Endothelial cell of umbilical vein (primary cell): ENCODE results near the gene NRXN3. TPM values are rescaled to one million over a fixed set of nuclear protein-coding genes. Genes with fewer than 3 reads are reported as not detected.

Experiments
- BruUV-seq: library from RNA; stranded (reverse); fragments of 400-500 nt; replicated peaks from 2 replicates; lab custom pipeline; 2021; lab: Mats Ljungman, UMichigan
- CTCF ChIA-PET: fragments of 300-600, 350-600 bp; sonication (Branson Sonifier 250); formaldehyde crosslinking; loops from one replicate; lab custom pipeline; 2021; ENCODE audit warnings: antibody characterized with exemption, inconsistent platforms; lab: Charles Lee
- POLR2A ChIA-PET: fragments of 300-600, 350-600 bp; sonication (Branson Sonifier 250); formaldehyde crosslinking; loops from one replicate; lab custom pipeline; 2021; ENCODE audit warnings: antibody characterized with exemption, inconsistent platforms; lab: Charles Lee
- DNase-seq: peaks from one replicate; pipeline ENCODE4 v3.0.0-alpha.2; 2011; ENCODE audit warnings: low read depth, low spot score
- FAIRE-seq: peaks from 2 replicates; lab custom pipeline; 2011; peaks lifted over from hg19 to GRCh38; lab: Jason Lieb, UNC
- H2AFZ ChIP-seq: 2 replicates; pipeline ENCODE4 v1.6.0; 2012; ENCODE audit warnings: low read depth, low read length, control low read depth, inconsistent platforms
- H3K27ac ChIP-seq: 2 replicates; pipeline ENCODE4 v1.5.1; 2011; ENCODE audit warnings: low read depth, mild to moderate bottlenecking, control low read depth, low read length, moderate library complexity; ENCODE audit not compliant: insufficient read depth
- H3K27me3 ChIP-seq, 2 experiments: 2 replicates each; pipeline versions ENCODE4 v1.6.0 to v1.6.1; 2011; ENCODE audit warnings: low read length in 2 of 2, mixed read lengths in 1 of 2; ENCODE audit not compliant: control insufficient read depth in 2 of 2, insufficient read depth in 2 of 2
- H3K36me3 ChIP-seq, 2 experiments: 2 replicates in 1 of 2; 3 replicates in 1 of 2; pipeline ENCODE4 v1.5.1; 2011; ENCODE audit warnings: low read length in 2 of 2, mild to moderate bottlenecking in 1 of 2, moderate library complexity in 1 of 2; ENCODE audit not compliant: control insufficient read depth in 2 of 2, insufficient read depth in 2 of 2; ENCODE audit errors: extremely low read depth in 1 of 2
- H3K4me1 ChIP-seq: 3 replicates; pipeline ENCODE4 v1.5.1; 2011; ENCODE audit warnings: mild to moderate bottlenecking, low read length; ENCODE audit not compliant: control insufficient read depth, insufficient read depth; ENCODE audit errors: extremely low read depth
- H3K4me2 ChIP-seq: 2 replicates; pipeline ENCODE4 v1.6.1; 2011; ENCODE audit warnings: low read length, control low read depth, mixed read lengths; ENCODE audit not compliant: insufficient read depth
- H3K4me3 ChIP-seq, 3 experiments: fragments of 200-600 bp in 1 of 3; sonication (generic), shearing (Covaris generic) in 1 of 3; replicated peaks in 1 of 3; 2 replicates each; pipeline ENCODE4 v1.5.1; 2011 to 2016; ENCODE audit warnings: control low read depth in 3 of 3, low read length in 3 of 3, mild to moderate bottlenecking in 2 of 3, inconsistent platforms in 1 of 3, low read depth in 1 of 3, moderate library complexity in 1 of 3; ENCODE audit not compliant: insufficient read depth in 1 of 3
- H3K79me2 ChIP-seq: 2 replicates; pipeline ENCODE4 v1.6.0; 2012; ENCODE audit warnings: low read length, inconsistent platforms; ENCODE audit not compliant: control insufficient read depth, insufficient read depth
- H3K9ac ChIP-seq: replicated peaks from 2 replicates; pipeline ENCODE3; 2011; ENCODE audit warnings: low read length, control low read depth; ENCODE audit not compliant: insufficient read depth; ENCODE audit errors: extremely low read depth
- H3K9me1 ChIP-seq: replicated peaks from 3 replicates; pipeline ENCODE4 v1.6.0; 2011; ENCODE audit warnings: mild to moderate bottlenecking, low read length; ENCODE audit not compliant: control insufficient read depth, insufficient read depth; ENCODE audit errors: extremely low read depth
- H3K9me3 ChIP-seq: replicated peaks from 2 replicates; pipeline ENCODE4 v1.5.1; 2012; ENCODE audit warnings: low read length, inconsistent platforms; ENCODE audit not compliant: control insufficient read depth, insufficient read depth
- H4K20me1 ChIP-seq: replicated peaks from 2 replicates; pipeline ENCODE3; 2011; ENCODE audit warnings: mild to moderate bottlenecking, low read length; ENCODE audit not compliant: control insufficient read depth, insufficient read depth; ENCODE audit errors: extremely low read depth
- EZH2 ChIP-seq: IDR thresholded peaks from 2 replicates; pipeline ENCODE4 v1.6.1; 2012; ENCODE audit warnings: borderline replicate concordance, low read depth, mild to moderate bottlenecking, moderate library complexity, low read length, inconsistent platforms; ENCODE audit not compliant: severe bottlenecking
- FOS ChIP-seq: IDR thresholded peaks from 2 replicates; pipeline ENCODE4 v1.6.1; 2011; ENCODE audit warnings: mild to moderate bottlenecking, low read length, moderate library complexity, borderline replicate concordance; ENCODE audit not compliant: insufficient read depth
- GATA2 ChIP-seq: IDR thresholded peaks from 2 replicates; pipeline ENCODE4 v1.7.0; 2011; ENCODE audit warnings: low read depth, mild to moderate bottlenecking, moderate library complexity, mixed read lengths, low read length; ENCODE audit not compliant: insufficient read length, insufficient read depth
- JUN ChIP-seq: IDR thresholded peaks from 2 replicates; pipeline ENCODE4 v1.6.1; 2011; ENCODE audit warnings: borderline replicate concordance, low read depth; ENCODE audit not compliant: insufficient read length, insufficient read depth
- MYC ChIP-seq: IDR thresholded peaks from one replicate; pipeline ENCODE4 v1.6.1; 2011; ENCODE audit warnings: mild to moderate bottlenecking, low read depth, low read length
- POLR2A ChIP-seq: IDR thresholded peaks from 2 replicates; pipeline ENCODE4 v1.6.1; 2012; ENCODE audit warnings: low read depth, mild to moderate bottlenecking, control low read depth, low read length
- POLR2AphosphoS5 ChIP-seq: IDR thresholded peaks from 2 replicates; pipeline ENCODE4 v1.6.1; 2012; ENCODE audit warnings: low read depth, mild to moderate bottlenecking, control low read depth, low read length, moderate library complexity; ENCODE audit not compliant: insufficient read depth
- dilution Hi-C: fragments of 300-500 bp; cut with MboI; formaldehyde crosslinking; loops from one replicate; pipeline ENCODE4 v1.15.0; 2019; ENCODE audit warnings: low sequenced_read_pairs; ENCODE audit not compliant: extremely low pct_ligation_motif_present
- intact Hi-C: fragments of 100-400 bp; cut with micrococcal nuclease; formaldehyde crosslinking; loops from one replicate; pipeline ENCODE4 v1.10.0; 2022
- polyA plus RNA-seq, 4 experiments: library from polyadenylated mRNA; depleted of rRNA in 3 of 4; stranded (reverse) in 3 of 4; unstranded in 1 of 4; fragments of >200 nt; gene quantifications; 2 replicates each; pipeline versions ENCODE4 v1.2.1 to v1.2.3, GENCODE V29; 2011 to 2012; ENCODE audit warnings: missing spikeins in 1 of 4
- total RNA-seq: library from RNA; stranded (reverse); gene quantifications from 2 replicates; pipeline ENCODE4 v1.2.3, GENCODE V29; 2021
- TF ChIP-seq, protein P1 (sequence below), 2 donors: IDR thresholded peaks; 1 replicate in 1 of 2; 2 replicates in 1 of 2; pipeline ENCODE4 v1.5.1; 2011; ENCODE audit warnings: low read length in 2 of 2, mild to moderate bottlenecking in 2 of 2, moderate library complexity in 2 of 2, control low read depth in 1 of 2, inconsistent platforms in 1 of 2, low read depth in 1 of 2; ENCODE audit not compliant: insufficient read depth in 1 of 2; ENCODE audit errors: extremely low read depth in 1 of 2
- TF ChIP-seq, protein P2 (sequence below): IDR thresholded peaks from 2 replicates; pipeline ENCODE4 v1.6.1; 2011; ENCODE audit not compliant: insufficient read depth, insufficient read length

The NRXN3 gene
- total and polyA plus RNA-seq, 2 donors (not counting 3 experiments of a cell fraction or from before 2014, with no cell fraction given) = 0.72 to 4.2 TPM

- dilution Hi-C loops = no loop called here
- intact Hi-C loops = no loop called here
- no peaks in the 10 kb centered on the region for H3K4me1 ChIP-seq
Observed at GRCh38 chr14:78399316-78399889, 229.2 kb downstream of the NRXN3 start.

More at GRCh38 chr14:78399316-78399889, 229.2 kb downstream of the NRXN3 start:
- H3K9me3 ChIP-seq = peaks cover 2% of the 10 kb centered on the region
- no peak overlapping the region for H3K27ac ChIP-seq
- H3K27me3 ChIP-seq = no peaks in the 10 kb centered on the region
- ChIA-PET POLR2A (no interaction called here), CTCF (no interaction called here)
- no peaks in the 10 kb centered on the region for H3K79me2 ChIP-seq
- TF ChIP-seq EZH2 = no peak
- no peak for TF ChIP-seq FOS
- TF ChIP-seq, protein P1, sequence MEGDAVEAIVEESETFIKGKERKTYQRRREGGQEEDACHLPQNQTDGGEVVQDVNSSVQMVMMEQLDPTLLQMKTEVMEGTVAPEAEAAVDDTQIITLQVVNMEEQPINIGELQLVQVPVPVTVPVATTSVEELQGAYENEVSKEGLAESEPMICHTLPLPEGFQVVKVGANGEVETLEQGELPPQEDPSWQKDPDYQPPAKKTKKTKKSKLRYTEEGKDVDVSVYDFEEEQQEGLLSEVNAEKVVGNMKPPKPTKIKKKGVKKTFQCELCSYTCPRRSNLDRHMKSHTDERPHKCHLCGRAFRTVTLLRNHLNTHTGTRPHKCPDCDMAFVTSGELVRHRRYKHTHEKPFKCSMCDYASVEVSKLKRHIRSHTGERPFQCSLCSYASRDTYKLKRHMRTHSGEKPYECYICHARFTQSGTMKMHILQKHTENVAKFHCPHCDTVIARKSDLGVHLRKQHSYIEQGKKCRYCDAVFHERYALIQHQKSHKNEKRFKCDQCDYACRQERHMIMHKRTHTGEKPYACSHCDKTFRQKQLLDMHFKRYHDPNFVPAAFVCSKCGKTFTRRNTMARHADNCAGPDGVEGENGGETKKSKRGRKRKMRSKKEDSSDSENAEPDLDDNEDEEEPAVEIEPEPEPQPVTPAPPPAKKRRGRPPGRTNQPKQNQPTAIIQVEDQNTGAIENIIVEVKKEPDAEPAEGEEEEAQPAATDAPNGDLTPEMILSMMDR (IDR thresholded peaks at IDR 0.05; ENCODE audit: extremely low read depth in 1 of 2, insufficient read depth in 1 of 2, low read depth in 1 of 2, low read length in 2 of 2) = no peak
- TF ChIP-seq POLR2AphosphoS5 = no peak
- TF ChIP-seq JUN = no peak
- TF ChIP-seq GATA2 = no peak
- TF ChIP-seq, protein P2, sequence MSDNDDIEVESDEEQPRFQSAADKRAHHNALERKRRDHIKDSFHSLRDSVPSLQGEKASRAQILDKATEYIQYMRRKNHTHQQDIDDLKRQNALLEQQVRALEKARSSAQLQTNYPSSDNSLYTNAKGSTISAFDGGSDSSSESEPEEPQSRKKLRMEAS = no peak
- TF ChIP-seq MYC = no peak
- TF ChIP-seq POLR2A = no peak
- no peaks in the 10 kb centered on the region for H3K9me1 ChIP-seq
- H3K4me2 ChIP-seq = no peak overlapping the region
- no peak overlapping the region for H3K9ac ChIP-seq
- no peaks in the 10 kb centered on the region for H4K20me1 ChIP-seq
- no peak overlapping the region for H3K4me3 ChIP-seq
- DNase-seq = no peak
- H3K36me3 ChIP-seq = no peaks in the 10 kb centered on the region
- no peak overlapping the region for H2AFZ ChIP-seq
- no TSS peak for BruUV-seq
- no peak for FAIRE-seq
